SH-SY5Y (cell line): ENCODE measurements around the gene ANKRD62.

Experiments
- GATA2 ChIP-seq: IDR thresholded peaks from 2 replicates; pipeline ENCODE4 v1.6.1; 2011; ENCODE audit warnings: mild to moderate bottlenecking, low read depth, low read length
- GATA3 ChIP-seq: IDR thresholded peaks from 2 replicates; pipeline ENCODE4 v1.6.1; 2011; ENCODE audit warnings: low read depth, mild to moderate bottlenecking, low read length, moderate library complexity

ANKRD62 gene

GRCh38 chr18:12093520-12094257, at the start of gene ANKRD62:
Gene ANKRD62, plus strand, starts transcription at chr18:12093843. Its CDS starts 175 bp downstream, at chr18:12094018.
- TF ChIP-seq GATA3 (no peak), GATA2 (no peak)

DNA sequence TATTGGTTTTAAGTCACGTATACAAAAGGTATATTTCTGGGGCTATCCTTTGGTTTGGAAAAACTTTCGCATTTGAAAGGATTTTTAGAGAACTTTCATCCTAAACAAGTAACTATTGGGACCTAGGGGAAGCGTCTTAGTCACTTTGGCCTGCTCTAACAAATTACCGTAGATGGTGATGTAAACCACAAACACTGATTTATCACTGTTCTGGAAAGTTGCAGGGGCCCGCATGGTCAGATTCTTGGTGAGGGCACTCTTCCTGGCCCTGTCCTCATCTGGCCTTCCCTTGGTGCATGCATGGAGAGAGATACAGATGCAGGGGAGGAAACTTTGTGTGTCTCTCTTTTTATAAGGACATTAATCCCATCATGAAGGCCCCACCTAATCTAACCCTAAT, 49.1 kb upstream of the ANKRD62 start:
- TF ChIP-seq GATA2: no peak
- TF ChIP-seq GATA3: no peak

- TF ChIP-seq GATA3: no peak
- no peak for TF ChIP-seq GATA2
Measured at GRCh38 chr18:12046046-12046750, 47.4 kb upstream of the ANKRD62 start.

DNA sequence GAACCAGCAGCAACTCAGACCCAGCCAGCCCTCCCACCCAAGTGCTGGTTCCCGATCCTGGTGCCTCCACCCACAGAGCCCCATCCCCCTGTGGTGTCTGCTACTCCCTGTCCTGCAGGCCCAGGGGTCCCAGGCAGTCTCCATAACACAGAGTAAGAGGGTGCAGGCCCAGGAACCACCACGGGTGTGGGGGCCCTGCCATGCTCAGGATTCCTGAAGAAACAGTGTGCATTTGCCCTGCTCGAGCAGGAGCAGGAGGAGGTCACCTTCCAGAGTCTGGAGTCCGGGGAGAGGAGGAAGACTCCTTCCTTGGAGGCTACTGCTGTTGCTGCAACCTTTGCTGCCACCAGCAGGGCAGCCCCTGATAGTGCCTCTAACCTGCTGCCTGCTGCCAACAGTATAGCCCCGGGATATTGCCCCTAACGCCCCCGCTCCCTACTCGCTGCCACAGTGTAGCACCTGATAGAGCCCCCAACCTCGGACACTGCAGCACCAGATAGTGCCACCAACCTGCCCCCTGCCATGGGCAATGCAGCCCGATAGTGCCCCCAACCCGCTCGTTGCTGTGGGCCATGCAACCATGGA, 46.8 kb upstream of the ANKRD62 start:
- TF ChIP-seq GATA3 (no peak), GATA2 (no peak)

DNA sequence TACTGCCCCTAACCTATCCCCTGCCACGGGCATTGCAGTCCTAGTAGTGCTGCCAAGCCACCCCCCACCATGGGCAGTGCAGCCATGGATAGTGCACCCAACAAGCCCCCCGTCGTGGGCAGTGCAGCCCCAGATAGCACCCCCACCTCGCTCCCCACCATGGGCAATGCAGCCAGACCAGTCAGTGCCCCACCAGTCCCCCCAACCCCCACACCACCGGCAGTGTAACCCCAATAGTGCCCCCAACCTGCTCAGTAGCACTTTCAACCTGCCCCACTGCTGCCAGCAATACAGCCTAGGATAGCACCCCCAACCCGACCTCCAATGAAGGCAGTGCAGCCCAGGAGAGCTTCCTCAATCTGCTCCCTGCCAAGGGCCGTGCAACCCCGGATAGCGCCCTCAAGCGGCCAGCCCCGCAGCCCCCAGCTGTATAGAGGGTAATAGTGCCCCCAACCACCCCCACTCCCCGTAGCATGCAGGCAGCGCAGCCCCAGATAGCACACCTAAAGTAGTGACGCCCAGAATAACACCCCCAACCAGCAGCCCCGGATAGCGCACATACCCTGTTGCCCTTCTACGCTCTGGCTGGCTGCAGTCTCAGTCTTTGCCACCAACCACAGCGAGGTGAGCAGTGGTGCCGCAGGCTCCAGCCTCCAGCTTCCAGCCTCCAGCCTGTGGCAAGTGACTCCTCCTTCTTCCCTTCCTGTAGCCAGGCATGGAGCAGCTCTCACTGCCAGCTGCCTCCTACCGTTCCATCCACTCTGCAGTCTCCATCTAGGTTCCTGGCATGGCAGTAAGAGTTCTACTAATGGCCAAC, 45.4 kb upstream of the ANKRD62 start:
- no peak for TF ChIP-seq GATA2
- no peak for TF ChIP-seq GATA3

DNA sequence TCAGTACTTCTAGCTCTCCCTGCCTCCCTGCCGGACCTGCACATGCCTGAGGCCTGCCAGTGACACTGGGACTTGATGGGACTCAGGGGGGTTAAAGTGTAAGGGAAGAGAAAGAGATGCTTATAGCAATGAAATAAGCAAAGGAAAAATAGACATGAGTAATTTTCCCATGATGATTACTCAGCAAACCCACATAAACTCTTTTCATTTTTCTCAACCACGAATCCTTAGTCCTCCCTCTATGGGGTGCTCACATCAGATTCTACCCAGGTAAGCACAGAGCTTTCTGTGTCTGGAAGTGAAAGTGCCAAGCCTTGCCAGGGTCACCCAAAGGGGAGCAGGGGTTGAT, 44.8 kb upstream of the ANKRD62 start:
- TF ChIP-seq GATA2 (no peak), GATA3 (no peak)

DNA sequence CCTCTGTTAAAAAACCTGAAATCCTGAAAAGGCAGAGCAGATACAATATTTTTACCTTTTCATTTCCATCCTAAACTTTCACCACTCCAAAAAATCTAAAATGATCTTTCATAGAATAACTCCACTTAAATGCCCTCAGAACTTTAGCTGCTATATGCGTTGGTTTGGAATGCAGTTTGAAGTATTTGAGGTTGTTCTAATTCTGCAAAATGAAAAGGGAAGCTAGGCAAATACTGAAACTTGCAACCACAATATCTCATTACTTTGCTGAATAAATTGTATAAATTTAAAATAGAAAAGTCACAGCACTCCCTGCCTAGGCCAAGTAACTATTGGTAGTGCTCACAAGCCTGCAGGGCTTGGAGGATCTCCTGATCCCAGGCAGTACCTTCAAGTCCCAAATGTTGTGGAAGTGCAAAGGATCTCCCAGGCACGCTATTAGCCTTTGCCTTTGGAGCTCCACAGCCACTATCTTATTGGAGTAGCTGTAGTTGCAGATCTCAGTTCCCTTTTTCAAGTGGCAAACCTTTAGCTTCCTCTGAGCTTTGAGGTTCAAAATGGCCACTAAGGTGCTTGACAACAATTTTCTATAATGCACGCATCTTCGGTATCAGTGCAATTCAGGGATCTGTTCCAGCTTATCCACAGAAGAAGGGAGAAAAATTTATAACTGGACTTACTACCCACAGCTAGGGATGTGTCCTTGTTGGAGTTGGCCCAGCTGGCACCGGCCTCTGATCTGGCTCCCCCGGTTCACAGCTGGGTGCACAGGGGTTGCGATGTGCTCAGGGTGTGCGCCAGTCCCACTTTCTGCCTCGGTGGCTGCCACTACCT, 43.4 kb upstream of the ANKRD62 start:
- TF ChIP-seq GATA3: no peak
- TF ChIP-seq GATA2: no peak

DNA sequence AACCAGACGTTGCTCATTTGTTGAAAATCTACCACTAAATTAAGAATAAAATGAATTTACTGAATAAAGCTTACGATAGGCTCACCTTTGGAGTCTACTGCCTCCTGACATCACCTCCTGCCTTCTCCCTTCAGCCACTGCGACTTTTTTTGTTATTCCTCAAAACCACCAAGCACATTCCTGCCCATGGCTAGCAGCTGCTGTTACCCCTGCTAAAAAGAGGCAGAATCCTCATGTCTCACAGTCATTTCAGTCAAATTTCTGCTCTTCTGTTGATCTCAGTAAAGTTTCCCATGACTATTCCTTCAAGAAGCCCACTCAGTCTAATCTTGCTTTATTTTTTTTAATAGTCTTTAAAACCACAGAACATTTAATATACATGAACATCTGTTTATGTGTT, 40.8 kb upstream of the ANKRD62 start:
- TF ChIP-seq GATA3 (no peak), GATA2 (no peak)

DNA sequence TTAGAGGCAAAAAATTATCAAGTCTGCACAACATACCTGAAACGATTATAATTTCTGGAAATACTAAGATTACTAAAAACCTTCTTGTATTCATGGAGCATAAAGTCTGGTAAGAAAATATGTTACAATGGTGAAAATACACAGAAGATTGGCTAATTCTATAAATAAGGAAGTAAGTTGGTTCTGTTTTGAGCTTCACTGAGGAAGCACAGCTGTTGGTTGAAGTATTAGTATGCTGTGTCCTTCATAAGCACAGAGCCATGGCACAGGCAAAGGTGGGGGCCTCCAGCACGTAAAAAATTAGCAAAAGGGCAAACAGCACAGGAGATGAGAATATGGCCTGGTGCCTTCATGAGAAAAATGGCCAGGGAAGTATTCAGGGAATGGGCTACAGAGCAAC, 40.4 kb upstream of the ANKRD62 start:
- no peak for TF ChIP-seq GATA2
- no peak for TF ChIP-seq GATA3

GRCh38 chr18:12056034-12056883, 37.4 kb upstream of the ANKRD62 start:
- TF ChIP-seq GATA3: no peak
- no peak for TF ChIP-seq GATA2

GRCh38 chr18:12056884-12057402, 36.7 kb upstream of the ANKRD62 start:
- TF ChIP-seq GATA3 (no peak), GATA2 (no peak)

GRCh38 chr18:12057419-12058039, 36.1 kb upstream of the ANKRD62 start:
- TF ChIP-seq GATA2: no peak
- TF ChIP-seq GATA3: no peak
